ENCODE measurements around the gene WDFY2. TPM values are rescaled to one million over a fixed set of nuclear protein-coding genes. Genes with fewer than 3 reads are reported as not detected.
A peak's percentile ranks its signal among the peaks of the same experiment; 100 is the strongest.

WDFY2 gene
- total RNA-seq, 3 donors from 2014 or later = 3.4 to 9.6 (median 6.6) TPM

- no peak overlapping the region for H3K4me3 ChIP-seq
- intact Hi-C loops (cut with DNase I, micrococcal nuclease) = loop anchor here (10.0 kb wide), 1 partner anchor 310 kb away; the partner anchor contains the start of gene NEK5 (in 2 of the 2)
- peak; percentile 91 for ATAC-seq
- H3K4me1 ChIP-seq (ENCODE audit: low read depth) = no peaks in the 10 kb centered on the region
- no peaks in the 10 kb centered on the region for H3K36me3 ChIP-seq (ENCODE audit: low read depth)
- H3K9me3 ChIP-seq = no peaks in the 10 kb centered on the region
- DNase-seq = peak in 2 of 3 donors; percentile 60 to 87
- TF ChIP-seq, protein P1, sequence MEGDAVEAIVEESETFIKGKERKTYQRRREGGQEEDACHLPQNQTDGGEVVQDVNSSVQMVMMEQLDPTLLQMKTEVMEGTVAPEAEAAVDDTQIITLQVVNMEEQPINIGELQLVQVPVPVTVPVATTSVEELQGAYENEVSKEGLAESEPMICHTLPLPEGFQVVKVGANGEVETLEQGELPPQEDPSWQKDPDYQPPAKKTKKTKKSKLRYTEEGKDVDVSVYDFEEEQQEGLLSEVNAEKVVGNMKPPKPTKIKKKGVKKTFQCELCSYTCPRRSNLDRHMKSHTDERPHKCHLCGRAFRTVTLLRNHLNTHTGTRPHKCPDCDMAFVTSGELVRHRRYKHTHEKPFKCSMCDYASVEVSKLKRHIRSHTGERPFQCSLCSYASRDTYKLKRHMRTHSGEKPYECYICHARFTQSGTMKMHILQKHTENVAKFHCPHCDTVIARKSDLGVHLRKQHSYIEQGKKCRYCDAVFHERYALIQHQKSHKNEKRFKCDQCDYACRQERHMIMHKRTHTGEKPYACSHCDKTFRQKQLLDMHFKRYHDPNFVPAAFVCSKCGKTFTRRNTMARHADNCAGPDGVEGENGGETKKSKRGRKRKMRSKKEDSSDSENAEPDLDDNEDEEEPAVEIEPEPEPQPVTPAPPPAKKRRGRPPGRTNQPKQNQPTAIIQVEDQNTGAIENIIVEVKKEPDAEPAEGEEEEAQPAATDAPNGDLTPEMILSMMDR (IDR thresholded peaks at IDR 0.05) = peak; percentile 50
Observed at GRCh38 chr13:51814825-51815650, 230.8 kb downstream of the WDFY2 start.

GRCh38 chr13:51815848-51816247 lies 231.6 kb downstream of the WDFY2 start:
- H3K4me3 ChIP-seq = no peak overlapping the region
- no peaks in the 10 kb centered on the region for H3K9me3 ChIP-seq
- intact Hi-C loops (cut with DNase I, micrococcal nuclease) = loop anchor here (10.0 kb wide), 1 partner anchor 309 kb away; the partner anchor contains the start of gene NEK5 (in 2 of the 2)
- DNase-seq (peak in 2 of 3 donors; percentile 45 to 51), ATAC-seq (peak; percentile 72)
- TF ChIP-seq, protein P1 (IDR thresholded peaks at IDR 0.05) = no peak
- H3K4me1 ChIP-seq (ENCODE audit: low read depth) = no peaks in the 10 kb centered on the region
- H3K36me3 ChIP-seq (ENCODE audit: low read depth) = no peaks in the 10 kb centered on the region

DNA sequence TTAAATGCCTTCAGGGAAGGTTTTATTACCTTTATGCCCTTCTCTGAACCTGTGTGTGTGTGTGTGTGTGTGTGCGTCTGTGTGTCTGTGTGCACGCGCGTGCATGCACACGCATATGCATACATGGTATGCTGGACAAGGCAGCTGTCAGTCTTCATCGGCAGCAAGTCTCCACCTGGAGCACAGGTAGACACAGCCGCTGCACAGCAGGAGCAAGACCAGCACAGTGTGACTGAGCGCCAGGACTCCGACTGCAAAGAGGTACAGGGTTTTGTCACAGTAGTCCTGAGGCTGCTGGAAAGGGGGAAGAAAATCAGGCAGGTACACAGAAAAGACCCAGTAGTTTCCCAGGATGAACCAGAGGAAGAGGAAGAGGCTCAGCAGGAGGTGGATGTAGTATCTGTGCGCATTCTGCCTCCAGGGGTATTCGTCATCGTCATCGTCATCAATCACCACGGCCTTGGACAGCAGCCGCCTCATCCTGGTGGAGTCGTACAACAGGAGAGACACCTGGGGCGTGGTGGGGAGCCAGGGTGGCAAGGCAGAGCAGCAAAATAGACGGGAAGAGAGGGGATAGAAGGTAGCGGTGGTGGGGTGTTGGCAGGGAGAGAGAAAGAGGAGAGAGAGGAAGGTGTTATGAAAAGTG lies 232.5 kb downstream of the WDFY2 start:
- H3K36me3 ChIP-seq (ENCODE audit: low read depth) = no peaks in the 10 kb centered on the region
- no peaks in the 10 kb centered on the region for H3K9me3 ChIP-seq
- intact Hi-C loops (cut with DNase I, micrococcal nuclease) = loop anchor here (10.0 kb wide), 1 partner anchor 308 kb away; the partner anchor contains the start of gene NEK5 (in 2 of the 2)
- H3K4me3 ChIP-seq = no peak overlapping the region
- DNase-seq (no peak), ATAC-seq (no peak)
- no peaks in the 10 kb centered on the region for H3K4me1 ChIP-seq (ENCODE audit: low read depth)
- TF ChIP-seq, protein P1 (IDR thresholded peaks at IDR 0.05) = no peak

Small RNA genes lying within 50 kb of the gene (microRNA-seq; reads per million reads assigned to microRNA genes)
- not detected for gene MIR4703

Other genes starting within 250 kb of the WDFY2 start
- not detected for gene SERPINE3, start 244.8 kb upstream of the WDFY2 start, total RNA-seq
- gene INTS6, start 131.4 kb upstream of the WDFY2 start, total RNA-seq = 10 to 100 TPM; 32.0 to 38.4 (median 36.3) TPM
- gene DHRS12, start 219.7 kb downstream of the WDFY2 start, total RNA-seq = 10 to 100 TPM; 11.8 to 15.1 (median 14.1) TPM